Measurements from ENCODE around the gene CMTR1.

Gene CMTR1

DNA sequence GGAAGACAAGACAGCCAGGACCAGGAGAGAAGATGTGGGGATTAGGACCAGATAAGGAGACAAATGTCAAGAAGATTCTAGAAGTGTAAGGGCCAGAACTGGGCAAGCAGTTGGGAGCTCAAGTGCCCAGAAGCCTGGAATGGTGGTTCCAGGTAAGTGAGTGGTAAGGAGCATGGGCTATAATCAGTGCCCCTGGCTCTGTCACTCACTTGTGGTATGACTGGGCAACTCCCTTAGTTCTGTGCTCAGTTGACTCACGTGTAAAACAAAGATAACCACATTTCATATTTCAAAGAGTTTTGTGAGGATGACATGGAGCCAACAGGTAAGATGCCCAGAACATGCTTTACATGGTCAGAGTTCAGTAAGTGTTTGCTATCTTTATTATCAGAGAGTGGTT, 55.5 kb downstream of the CMTR1 start:
- TF ChIP-seq CTCF (IDR thresholded peaks at IDR 0.05; ENCODE audit: low read depth, low read length) = no peak
- H3K4me3 ChIP-seq (ENCODE audit: low read depth, low read length) = no peak overlapping the region

DNA sequence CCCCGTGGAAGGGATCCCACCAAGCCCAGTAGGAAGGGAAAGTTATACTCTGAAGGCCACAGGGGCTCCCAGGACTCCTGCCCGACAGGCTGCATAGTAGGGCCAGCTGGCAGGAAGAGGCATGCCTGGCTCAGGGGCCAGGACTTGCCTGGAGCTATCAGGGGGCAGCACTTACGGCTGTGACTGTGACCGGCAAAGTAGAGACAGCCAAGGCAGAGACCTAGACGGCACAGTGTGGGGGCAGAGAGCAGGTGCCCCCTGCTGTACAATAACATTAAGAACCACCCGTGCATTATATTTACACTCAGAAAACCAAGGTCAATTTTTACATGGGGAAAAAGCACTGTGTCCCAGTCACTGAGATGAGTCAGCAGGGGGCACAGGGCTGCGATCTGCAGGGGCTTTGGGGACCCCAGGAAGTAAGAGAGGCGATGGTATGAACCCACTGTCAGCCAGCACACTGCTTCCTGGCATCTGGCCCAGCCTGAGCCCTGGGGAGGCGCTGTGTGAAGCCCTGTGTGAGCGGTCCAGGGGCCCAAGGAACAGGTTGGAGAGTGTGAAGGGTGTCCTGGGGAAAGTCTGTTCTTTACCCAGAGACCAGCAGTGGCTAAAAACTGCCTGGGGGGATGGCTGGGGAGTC, 56.8 kb downstream of the CMTR1 start:
- peak; percentile 3; the same call in 1 of the 2 replicates for TF ChIP-seq CTCF (IDR thresholded peaks at IDR 0.05; ENCODE audit: low read depth, low read length)
- H3K4me3 ChIP-seq (ENCODE audit: low read depth, low read length) = no peak overlapping the region

- no peak overlapping the region for H3K4me3 ChIP-seq (ENCODE audit: low read depth, low read length)
- no peak for TF ChIP-seq CTCF (IDR thresholded peaks at IDR 0.05; ENCODE audit: low read depth, low read length)
Observed at GRCh38 chr6:37490536-37491170, 57.6 kb downstream of the CMTR1 start.

DNA sequence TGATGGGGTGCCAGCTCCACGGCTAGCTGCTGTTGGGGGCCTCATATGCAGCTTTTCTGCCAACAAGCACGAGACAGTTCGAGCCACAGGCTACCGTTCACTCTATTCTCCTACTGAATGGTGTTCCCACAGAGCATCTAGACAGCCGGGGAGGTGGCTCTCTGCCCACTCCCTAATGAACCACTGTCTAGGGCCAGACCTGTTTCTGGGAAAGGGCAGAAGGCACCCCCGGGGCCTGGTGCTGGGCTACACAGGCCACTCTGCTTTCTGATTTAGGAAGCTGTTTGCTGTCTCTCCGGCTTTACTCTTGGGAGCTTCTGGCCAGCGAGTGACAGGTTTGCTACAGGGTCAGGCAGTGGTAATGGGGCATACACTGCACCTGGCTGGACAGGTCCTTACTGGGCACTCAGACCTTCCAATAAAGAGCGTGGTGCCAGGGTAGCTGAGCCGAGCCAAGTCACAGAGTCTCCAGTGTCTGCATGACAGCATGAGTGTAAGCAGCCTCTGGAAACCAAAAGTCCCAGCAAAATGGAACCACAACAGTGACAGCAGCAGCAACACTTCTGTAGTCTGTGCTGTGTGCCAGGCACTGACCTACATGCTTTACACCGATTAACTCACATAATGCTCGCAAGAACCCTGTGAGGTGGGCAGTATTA, 58.3 kb downstream of the CMTR1 start:
- no peak for TF ChIP-seq CTCF (IDR thresholded peaks at IDR 0.05; ENCODE audit: low read depth, low read length)
- no peak overlapping the region for H3K4me3 ChIP-seq (ENCODE audit: low read depth, low read length)

GRCh38 chr6:37491830-37492208, 58.8 kb downstream of the CMTR1 start:
- TF ChIP-seq CTCF (IDR thresholded peaks at IDR 0.05; ENCODE audit: low read depth, low read length) = no peak

DNA sequence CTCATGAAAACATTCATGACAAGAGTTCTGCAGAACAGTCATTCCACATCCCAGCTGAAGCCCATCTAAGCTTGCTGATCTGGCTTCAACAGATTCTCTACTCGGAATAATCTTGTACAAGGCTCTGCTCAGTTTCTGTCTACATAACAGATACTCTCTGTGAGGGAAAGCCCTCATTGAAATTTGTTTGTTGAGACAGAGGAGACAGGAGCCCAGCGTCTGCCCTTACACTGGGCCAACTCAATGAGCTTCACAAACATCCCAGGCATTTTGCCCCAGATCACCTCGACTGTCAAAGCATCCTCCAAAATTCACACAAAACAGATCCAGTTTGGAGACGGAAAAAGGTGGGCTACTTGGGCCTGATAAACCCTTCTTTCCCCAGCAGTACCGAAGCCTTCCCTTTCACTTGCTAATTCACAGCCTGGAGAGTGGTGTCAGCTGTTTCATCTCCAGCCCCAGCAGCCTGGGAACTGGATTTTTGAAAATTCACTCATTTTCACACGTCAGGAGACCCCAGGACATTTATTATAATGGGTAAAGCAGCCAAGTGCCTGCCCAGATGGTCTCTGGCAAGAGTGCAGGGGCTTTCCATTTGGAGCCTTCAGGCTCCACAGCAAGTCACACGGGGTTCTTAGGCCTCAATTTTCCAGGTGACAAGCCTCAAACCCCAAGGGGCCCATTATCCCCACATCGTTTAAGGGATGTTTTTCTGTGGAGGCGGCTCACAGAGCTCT, 59.4 kb downstream of the CMTR1 start:
- no peak for TF ChIP-seq CTCF (IDR thresholded peaks at IDR 0.05; ENCODE audit: low read depth, low read length)
- no peak overlapping the region for H3K4me3 ChIP-seq (ENCODE audit: low read depth, low read length)

More at GRCh38 chr6:37491830-37492208, 58.8 kb downstream of the CMTR1 start:
- no peak overlapping the region for H3K4me3 ChIP-seq (ENCODE audit: low read depth, low read length)

All from WI38 (cell line).